ENCODE measurements around the gene ENOX1. TPM values are rescaled to one million over a fixed set of nuclear protein-coding genes. Genes with fewer than 3 reads are reported as not detected.

ENOX1 gene
- total and polyA plus RNA-seq, 9 of the 15 experiments (the other 6 are each of a cell fraction or from before 2014, with no cell fraction given) = not detected

DNA sequence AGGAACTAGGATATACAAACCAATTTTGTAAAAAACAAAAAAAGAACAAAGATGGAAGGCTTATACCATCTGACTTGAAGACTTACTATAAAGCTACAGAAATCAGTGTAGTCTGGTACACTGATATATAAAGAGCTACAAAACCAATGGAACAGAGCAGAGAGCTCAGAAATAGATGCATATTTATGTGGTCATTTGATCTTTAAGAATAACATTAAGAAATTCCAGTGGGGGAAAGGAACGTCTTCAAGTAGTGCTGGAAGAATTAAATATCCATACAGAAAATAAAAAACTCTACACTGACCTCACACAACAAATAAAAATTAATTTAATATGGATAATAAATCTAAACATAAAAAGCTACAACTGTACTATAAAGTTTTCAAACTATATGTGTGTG is 317.0 kb downstream of the ENOX1 start (continued):
- no peak for TF ChIP-seq CUX1 (CRISPR knock-in tag; IDR thresholded peaks at IDR 0.05)
- TF ChIP-seq, protein P1, sequence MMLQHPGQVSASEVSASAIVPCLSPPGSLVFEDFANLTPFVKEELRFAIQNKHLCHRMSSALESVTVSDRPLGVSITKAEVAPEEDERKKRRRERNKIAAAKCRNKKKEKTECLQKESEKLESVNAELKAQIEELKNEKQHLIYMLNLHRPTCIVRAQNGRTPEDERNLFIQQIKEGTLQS (IDR thresholded peaks at IDR 0.05) = no peak
- TF ChIP-seq, protein P1 (CRISPR knock-in tag; conservative IDR thresholded peaks at IDR 0.05) = no peak
- no peak for TF ChIP-seq PRDM10 (IDR thresholded peaks at IDR 0.05; ENCODE audit: partially characterized antibody)
- TF ChIP-seq SMARCA5 (IDR thresholded peaks at IDR 0.05) = no peak
- no peak for TF ChIP-seq NEUROD1 (IDR thresholded peaks at IDR 0.05; ENCODE audit: borderline replicate concordance, low read depth, low read length, partially characterized antibody)
- no peak for TF ChIP-seq STAT5B (CRISPR knock-in tag; IDR thresholded peaks at IDR 0.05)
- no peak for TF ChIP-seq RBBP5 (IDR thresholded peaks at IDR 0.05; ENCODE audit: borderline replicate concordance, insufficient read depth, low read length, poor library complexity, severe bottlenecking)
- TF ChIP-seq ZBTB33 (CRISPR knock-in tag; IDR thresholded peaks at IDR 0.05) = no peak
- no peak for TF ChIP-seq MECOM (CRISPR knock-in tag; IDR thresholded peaks at IDR 0.05)
- TF ChIP-seq, protein P2, sequence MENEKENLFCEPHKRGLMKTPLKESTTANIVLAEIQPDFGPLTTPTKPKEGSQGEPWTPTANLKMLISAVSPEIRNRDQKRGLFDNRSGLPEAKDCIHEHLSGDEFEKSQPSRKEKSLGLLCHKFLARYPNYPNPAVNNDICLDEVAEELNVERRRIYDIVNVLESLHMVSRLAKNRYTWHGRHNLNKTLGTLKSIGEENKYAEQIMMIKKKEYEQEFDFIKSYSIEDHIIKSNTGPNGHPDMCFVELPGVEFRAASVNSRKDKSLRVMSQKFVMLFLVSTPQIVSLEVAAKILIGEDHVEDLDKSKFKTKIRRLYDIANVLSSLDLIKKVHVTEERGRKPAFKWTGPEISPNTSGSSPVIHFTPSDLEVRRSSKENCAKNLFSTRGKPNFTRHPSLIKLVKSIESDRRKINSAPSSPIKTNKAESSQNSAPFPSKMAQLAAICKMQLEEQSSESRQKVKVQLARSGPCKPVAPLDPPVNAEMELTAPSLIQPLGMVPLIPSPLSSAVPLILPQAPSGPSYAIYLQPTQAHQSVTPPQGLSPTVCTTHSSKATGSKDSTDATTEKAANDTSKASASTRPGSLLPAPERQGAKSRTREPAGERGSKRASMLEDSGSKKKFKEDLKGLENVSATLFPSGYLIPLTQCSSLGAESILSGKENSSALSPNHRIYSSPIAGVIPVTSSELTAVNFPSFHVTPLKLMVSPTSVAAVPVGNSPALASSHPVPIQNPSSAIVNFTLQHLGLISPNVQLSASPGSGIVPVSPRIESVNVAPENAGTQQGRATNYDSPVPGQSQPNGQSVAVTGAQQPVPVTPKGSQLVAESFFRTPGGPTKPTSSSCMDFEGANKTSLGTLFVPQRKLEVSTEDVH (IDR thresholded peaks at IDR 0.05; ENCODE audit: low read depth, partially characterized antibody) = no peak
